Nephron (organoid): ENCODE data around the gene ZNF157.

Experiments
- H3K27ac Mint-ChIP-seq, 3 experiments: 2 replicates each; pipeline ENCODE4 v1.8.0; 2020; ENCODE audit warnings: mixed read lengths in 3 of 3, mild to moderate bottlenecking in 2 of 3, moderate library complexity in 1 of 3
- H3K27me3 Mint-ChIP-seq: 2 replicates; pipeline ENCODE4 v1.8.0; 2021; ENCODE audit warnings: low read depth, mild to moderate bottlenecking, moderate library complexity, mixed read lengths
- H3K36me3 Mint-ChIP-seq: 2 replicates; pipeline ENCODE4 v1.8.0; 2020; ENCODE audit warnings: low read depth, mixed read lengths
- H3K4me1 Mint-ChIP-seq: 2 replicates; pipeline ENCODE4 v1.8.0; 2020; ENCODE audit warnings: mixed read lengths
- H3K4me3 Mint-ChIP-seq, 3 experiments: 2 replicates each; pipeline ENCODE4 v1.8.0; 2020; ENCODE audit warnings: mild to moderate bottlenecking in 3 of 3, mixed read lengths in 3 of 3, moderate library complexity in 2 of 3
- H3K9me3 Mint-ChIP-seq: 2 replicates; pipeline ENCODE4 v1.8.0; 2020; ENCODE audit warnings: mixed read lengths
- TF ChIP-seq, protein P1 (sequence below), 3 experiments: fragments of 200-600 bp; sonication (generic); IDR thresholded peaks; one replicate each; pipeline ENCODE4 v1.5.0; 2021; ENCODE audit warnings: antibody characterized with exemption in 3 of 3; ENCODE audit not compliant: unreplicated experiment in 3 of 3

The ZNF157 gene

DNA sequence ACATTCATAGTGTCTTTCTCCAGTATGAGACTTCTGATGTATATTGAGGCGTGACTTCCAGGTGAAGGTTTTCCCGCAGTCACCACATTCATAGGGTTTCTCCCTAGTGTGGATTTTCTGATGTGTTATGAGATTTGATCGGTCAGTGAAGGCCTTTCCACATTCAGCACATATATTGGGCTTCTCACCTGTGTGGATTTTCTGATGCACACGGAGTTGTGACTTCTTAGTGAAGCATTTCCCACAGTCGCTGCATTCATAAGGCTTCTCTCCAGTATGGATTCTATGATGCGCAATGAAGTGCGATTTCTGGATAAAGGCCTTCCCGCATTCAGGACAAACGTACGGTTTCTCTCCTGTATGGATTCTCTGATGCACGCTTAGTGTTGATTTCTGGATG lies 77.2 kb downstream of the ZNF157 start:
- no peaks in the 10 kb centered on the region for H3K27me3 Mint-ChIP-seq
- H3K27ac Mint-ChIP-seq = no peak overlapping the region
- TF ChIP-seq, protein P1, sequence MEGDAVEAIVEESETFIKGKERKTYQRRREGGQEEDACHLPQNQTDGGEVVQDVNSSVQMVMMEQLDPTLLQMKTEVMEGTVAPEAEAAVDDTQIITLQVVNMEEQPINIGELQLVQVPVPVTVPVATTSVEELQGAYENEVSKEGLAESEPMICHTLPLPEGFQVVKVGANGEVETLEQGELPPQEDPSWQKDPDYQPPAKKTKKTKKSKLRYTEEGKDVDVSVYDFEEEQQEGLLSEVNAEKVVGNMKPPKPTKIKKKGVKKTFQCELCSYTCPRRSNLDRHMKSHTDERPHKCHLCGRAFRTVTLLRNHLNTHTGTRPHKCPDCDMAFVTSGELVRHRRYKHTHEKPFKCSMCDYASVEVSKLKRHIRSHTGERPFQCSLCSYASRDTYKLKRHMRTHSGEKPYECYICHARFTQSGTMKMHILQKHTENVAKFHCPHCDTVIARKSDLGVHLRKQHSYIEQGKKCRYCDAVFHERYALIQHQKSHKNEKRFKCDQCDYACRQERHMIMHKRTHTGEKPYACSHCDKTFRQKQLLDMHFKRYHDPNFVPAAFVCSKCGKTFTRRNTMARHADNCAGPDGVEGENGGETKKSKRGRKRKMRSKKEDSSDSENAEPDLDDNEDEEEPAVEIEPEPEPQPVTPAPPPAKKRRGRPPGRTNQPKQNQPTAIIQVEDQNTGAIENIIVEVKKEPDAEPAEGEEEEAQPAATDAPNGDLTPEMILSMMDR (IDR thresholded peaks at IDR 0.05; ENCODE audit: unreplicated experiment in 3 of 3) = no peak
- H3K4me1 Mint-ChIP-seq = no peaks in the 10 kb centered on the region
- H3K9me3 Mint-ChIP-seq = peaks cover 71% of the 10 kb centered on the region
- H3K36me3 Mint-ChIP-seq = peaks cover 78% of the 10 kb centered on the region
- no peak overlapping the region for H3K4me3 Mint-ChIP-seq

DNA sequence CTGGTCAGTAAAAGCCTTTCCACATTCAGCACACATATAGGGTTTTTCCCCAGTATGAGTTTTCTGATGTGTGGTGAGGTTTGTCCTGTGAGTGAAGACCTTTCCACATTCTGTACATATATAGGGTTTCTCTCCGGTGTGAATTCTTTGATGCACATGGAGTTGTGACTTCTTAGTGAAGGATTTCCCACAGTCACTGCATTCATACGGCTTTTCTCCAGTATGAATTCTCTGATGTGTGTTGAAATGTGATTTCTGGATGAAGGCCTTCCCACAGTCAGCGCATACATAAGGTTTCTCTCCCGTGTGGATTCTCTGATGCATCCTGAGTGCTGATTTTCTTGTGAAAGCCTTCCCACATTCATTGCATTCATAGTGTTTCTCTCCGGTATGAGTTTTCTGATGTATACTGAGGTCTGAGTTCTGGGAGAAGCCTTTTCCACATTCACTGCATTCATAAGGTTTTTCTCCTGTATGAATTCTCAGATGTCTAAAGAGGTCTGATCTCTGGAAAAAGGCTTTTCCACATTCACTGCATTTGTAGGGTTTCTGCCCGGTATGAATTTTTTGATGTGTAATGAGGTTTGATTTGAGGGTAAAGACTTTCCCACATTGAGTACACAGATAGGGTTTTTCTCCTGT lies 77.9 kb downstream of the ZNF157 start:
- no peaks in the 10 kb centered on the region for H3K27me3 Mint-ChIP-seq
- TF ChIP-seq, protein P1 (IDR thresholded peaks at IDR 0.05; ENCODE audit: unreplicated experiment in 3 of 3) = no peak
- H3K4me3 Mint-ChIP-seq = no peak overlapping the region
- peaks cover 85% of the 10 kb centered on the region for H3K36me3 Mint-ChIP-seq
- H3K27ac Mint-ChIP-seq = no peak overlapping the region
- peaks cover 76% of the 10 kb centered on the region for H3K9me3 Mint-ChIP-seq
- H3K4me1 Mint-ChIP-seq = no peaks in the 10 kb centered on the region

DNA sequence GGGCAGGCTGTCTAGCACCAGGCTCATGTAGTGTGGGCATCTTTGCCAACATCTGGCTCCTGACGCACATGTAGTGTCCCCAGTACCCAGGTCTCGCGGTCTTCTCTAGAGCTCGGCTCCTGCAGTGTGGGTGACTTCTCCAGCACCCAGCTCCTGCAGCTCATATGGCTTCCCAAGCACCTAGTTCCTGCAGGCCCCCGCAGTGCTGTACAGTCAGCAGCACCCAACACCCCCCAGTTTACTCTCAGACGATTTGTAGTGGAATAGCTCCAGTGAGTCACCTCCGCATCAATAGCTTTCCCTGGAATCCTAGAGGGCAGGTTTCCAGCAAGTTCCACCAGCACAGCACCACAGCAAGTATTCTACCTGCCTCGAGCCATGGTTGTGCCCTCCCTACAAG lies 81.7 kb downstream of the ZNF157 start:
- H3K36me3 Mint-ChIP-seq = peaks cover 91% of the 10 kb centered on the region
- TF ChIP-seq, protein P1 (IDR thresholded peaks at IDR 0.05; ENCODE audit: unreplicated experiment in 3 of 3) = no peak
- H3K4me3 Mint-ChIP-seq = no peak overlapping the region
- H3K27me3 Mint-ChIP-seq = no peaks in the 10 kb centered on the region
- H3K9me3 Mint-ChIP-seq = peaks cover 59% of the 10 kb centered on the region
- no peak overlapping the region for H3K27ac Mint-ChIP-seq
- H3K4me1 Mint-ChIP-seq = no peaks in the 10 kb centered on the region

DNA sequence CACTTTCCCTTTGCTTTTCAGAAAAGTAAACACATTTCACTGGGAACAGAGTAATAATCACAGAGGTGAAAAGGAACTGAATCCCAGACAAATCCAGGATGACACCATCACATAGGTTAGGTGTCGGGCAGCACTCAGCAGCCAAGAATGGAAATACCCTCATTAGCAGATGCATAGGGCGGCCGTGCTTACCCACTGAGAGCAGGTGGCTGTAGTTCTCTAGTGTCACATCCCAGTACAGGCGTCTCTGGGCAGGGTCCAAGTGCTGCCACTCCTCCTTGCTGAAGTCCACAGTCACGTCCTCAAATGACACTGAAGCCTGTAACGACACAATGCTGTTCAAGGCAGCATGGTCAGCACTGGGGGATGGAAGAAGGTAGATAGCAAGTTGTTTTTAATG lies 85.7 kb downstream of the ZNF157 start:
- Mint-ChIP-seq H3K4me1 (no peaks in the 10 kb centered on the region), H3K4me3 (no peak overlapping the region), H3K27ac (no peak overlapping the region), H3K36me3 (peaks cover 66% of the 10 kb centered on the region), H3K27me3 (no peaks in the 10 kb centered on the region), H3K9me3 (peaks cover 37% of the 10 kb centered on the region)
- TF ChIP-seq, protein P1 (IDR thresholded peaks at IDR 0.05; ENCODE audit: unreplicated experiment in 3 of 3) = no peak

DNA sequence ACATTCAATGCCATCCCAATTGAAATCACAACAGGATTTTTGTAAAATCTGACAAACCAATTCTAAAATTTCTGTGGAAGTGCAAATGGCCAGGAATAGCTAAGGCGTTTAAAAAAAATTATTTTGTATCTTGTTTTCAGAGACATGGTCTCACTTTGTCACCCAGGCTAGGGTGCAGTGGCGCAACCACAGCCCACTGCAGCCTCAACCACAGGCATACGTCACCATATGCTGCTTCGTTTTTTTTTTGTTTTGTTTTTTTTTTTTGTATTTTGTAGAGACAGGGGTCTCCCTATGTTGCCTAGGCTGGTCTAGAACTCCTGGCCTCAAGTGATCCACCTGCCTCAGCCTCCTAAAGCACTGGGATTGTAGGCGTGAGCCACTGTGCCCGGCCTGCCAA lies 88.2 kb downstream of the ZNF157 start:
- Mint-ChIP-seq H3K9me3 (peaks cover 32% of the 10 kb centered on the region), H3K27me3 (no peaks in the 10 kb centered on the region), H3K4me1 (no peaks in the 10 kb centered on the region), H3K36me3 (peaks cover 55% of the 10 kb centered on the region), H3K4me3 (no peak overlapping the region), H3K27ac (no peak overlapping the region)
- TF ChIP-seq, protein P1 (IDR thresholded peaks at IDR 0.05; ENCODE audit: unreplicated experiment in 3 of 3) = no peak

DNA sequence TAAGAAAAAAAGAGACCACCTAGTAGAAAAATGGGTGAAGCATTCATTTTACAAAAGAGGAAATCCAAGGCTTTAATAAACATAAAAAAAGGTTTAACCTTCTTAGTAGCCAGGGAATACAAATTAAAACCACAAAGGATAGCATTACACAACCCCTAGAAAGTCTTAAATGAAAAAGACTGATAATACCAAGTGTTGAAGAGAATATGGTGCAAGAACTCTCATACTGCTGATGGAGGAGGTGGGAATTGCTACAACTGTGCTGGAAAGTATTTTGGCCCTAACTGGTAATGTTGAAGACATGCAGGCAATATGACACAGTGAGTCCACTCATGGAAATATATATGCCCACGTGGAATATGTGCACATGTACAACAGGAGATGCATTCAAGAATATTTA lies 90.2 kb downstream of the ZNF157 start:
- TF ChIP-seq, protein P1 (IDR thresholded peaks at IDR 0.05; ENCODE audit: unreplicated experiment in 3 of 3) = no peak
- H3K27ac Mint-ChIP-seq = no peak overlapping the region
- H3K4me3 Mint-ChIP-seq = no peak overlapping the region
- no peaks in the 10 kb centered on the region for H3K4me1 Mint-ChIP-seq
- H3K27me3 Mint-ChIP-seq = no peaks in the 10 kb centered on the region
- H3K36me3 Mint-ChIP-seq = peaks cover 53% of the 10 kb centered on the region
- H3K9me3 Mint-ChIP-seq = peaks cover 35% of the 10 kb centered on the region
